Parathyroid adenoma (tissue), 2 donors: ENCODE measurements around the gene PDE4D.

ENCODE experiments used
- H2AFZ ChIP-seq: fragments of 300-600 bp; sonication (generic); one replicate; pipeline ENCODE4 v1.7.0; 2017; ENCODE audit warnings: antibody characterized with exemption, mild to moderate bottlenecking
- H3K27ac ChIP-seq: fragments of 300-600 bp; sonication (generic); one replicate; pipeline ENCODE4 v1.7.0; 2017
- H3K27me3 ChIP-seq: fragments of 300-600 bp; sonication (generic); one replicate; pipeline ENCODE4 v1.7.0; 2017; ENCODE audit warnings: low read length; ENCODE audit not compliant: control insufficient read depth, insufficient read depth
- H3K36me3 ChIP-seq: fragments of 300-600 bp; sonication (generic); one replicate; pipeline ENCODE4 v1.7.0; 2017; ENCODE audit warnings: low read length; ENCODE audit not compliant: control insufficient read depth, insufficient read depth
- H3K4me1 ChIP-seq: fragments of 300-600 bp; sonication (generic); one replicate; pipeline ENCODE4 v1.7.0; 2017; ENCODE audit warnings: control low read depth
- H3K4me2 ChIP-seq: fragments of 300-600 bp; sonication (generic); one replicate; pipeline ENCODE4 v1.7.0; 2017; ENCODE audit warnings: low read length
- H3K4me3 ChIP-seq: fragments of 300-600 bp; sonication (generic); one replicate; pipeline ENCODE4 v1.7.0; 2017; ENCODE audit warnings: low read depth, low read length
- H3K79me2 ChIP-seq: fragments of 300-600 bp; sonication (generic); one replicate; pipeline ENCODE4 v1.7.0; 2017; ENCODE audit warnings: control low read depth
- H3K9ac ChIP-seq: fragments of 300-600 bp; sonication (generic); one replicate; pipeline ENCODE4 v1.7.0; 2017; ENCODE audit warnings: mild to moderate bottlenecking
- H3K9me3 ChIP-seq: fragments of 300-600 bp; sonication (generic); one replicate; pipeline ENCODE4 v1.7.0; 2017; ENCODE audit warnings: low read length; ENCODE audit not compliant: control insufficient read depth
- CTCF ChIP-seq: fragments of 300-600 bp; sonication (generic); IDR thresholded peaks from one replicate; pipeline ENCODE4 v1.7.0; 2017; ENCODE audit warnings: antibody characterized with exemption, mild to moderate bottlenecking
- donor health status: primary hyperparathyroidism.

Gene PDE4D

GRCh38 chr5:59276917-59277372 is 616.6 kb downstream of the PDE4D start:
- Histone ChIP-seq H3K9me3 (no peaks in the 10 kb centered on the region), H3K4me1 (no peaks in the 10 kb centered on the region), H2AFZ (peak overlapping the region; percentile 10), H3K36me3 (no peaks in the 10 kb centered on the region), H3K79me2 (no peaks in the 10 kb centered on the region), H3K4me3 (no peak overlapping the region), H3K27me3 (no peaks in the 10 kb centered on the region), H3K4me2 (no peak overlapping the region), H3K27ac (peak overlapping the region; percentile 4), H3K9ac (no peak overlapping the region)
- TF ChIP-seq CTCF: no peak

- Histone ChIP-seq H3K9me3 (no peaks in the 10 kb centered on the region), H3K4me2 (peak overlapping the region; percentile 48), H3K9ac (no peak overlapping the region), H3K36me3 (no peaks in the 10 kb centered on the region), H3K27ac (peak overlapping the region; percentile 67), H3K4me1 (no peaks in the 10 kb centered on the region), H3K79me2 (no peaks in the 10 kb centered on the region), H2AFZ (peak overlapping the region; percentile 22), H3K4me3 (peak overlapping the region; percentile 67), H3K27me3 (no peaks in the 10 kb centered on the region)
- no peak for TF ChIP-seq CTCF
These were observed 617.2 kb downstream of the PDE4D start for GRCh38 chr5:59276325-59276675.

- H3K4me2 ChIP-seq: peak overlapping the region; percentile 48
- H2AFZ ChIP-seq: peak overlapping the region; percentile 22
- no peaks in the 10 kb centered on the region for H3K4me1 ChIP-seq
- no peaks in the 10 kb centered on the region for H3K79me2 ChIP-seq
- H3K27me3 ChIP-seq: no peaks in the 10 kb centered on the region
- no peak for TF ChIP-seq CTCF
- H3K36me3 ChIP-seq: no peaks in the 10 kb centered on the region
- H3K4me3 ChIP-seq: peak overlapping the region; percentile 67
- H3K9ac ChIP-seq: no peak overlapping the region
- H3K27ac ChIP-seq: peak overlapping the region; percentile 67
- H3K9me3 ChIP-seq: no peaks in the 10 kb centered on the region
These were observed 617.8 kb downstream of the PDE4D start for GRCh38 chr5:59275510-59276324.

- peak overlapping the region; percentile 67 for H3K27ac ChIP-seq
These were observed 618.4 kb downstream of the PDE4D start for GRCh38 chr5:59275170-59275509.

More at GRCh38 chr5:59275170-59275509, 618.4 kb downstream of the PDE4D start:
- no peak overlapping the region for H3K9ac ChIP-seq
- no peaks in the 10 kb centered on the region for H3K36me3 ChIP-seq
- H3K4me1 ChIP-seq: no peaks in the 10 kb centered on the region
- TF ChIP-seq CTCF: no peak
- H3K27me3 ChIP-seq: no peaks in the 10 kb centered on the region
- H3K4me2 ChIP-seq: peak overlapping the region; percentile 48
- H2AFZ ChIP-seq: peak overlapping the region; percentile 22
- H3K79me2 ChIP-seq: no peaks in the 10 kb centered on the region
- no peaks in the 10 kb centered on the region for H3K9me3 ChIP-seq
- peak overlapping the region; percentile 67 for H3K4me3 ChIP-seq
